Middle frontal gyrus (tissue), 1 donor: ENCODE data around the gene DNER.
"Not testable (repeated sequence)": the region's sequence is repeated elsewhere in the genome, so short reads cannot be mapped to it uniquely, and the experiment has no call there.

ENCODE experiments used
- DNase-seq: peaks from one replicate; pipeline ENCODE4 v3.0.0-alpha.2; 2015; ENCODE audit warnings: low spot score; ENCODE audit errors: extremely low spot score

The DNER gene

DNA sequence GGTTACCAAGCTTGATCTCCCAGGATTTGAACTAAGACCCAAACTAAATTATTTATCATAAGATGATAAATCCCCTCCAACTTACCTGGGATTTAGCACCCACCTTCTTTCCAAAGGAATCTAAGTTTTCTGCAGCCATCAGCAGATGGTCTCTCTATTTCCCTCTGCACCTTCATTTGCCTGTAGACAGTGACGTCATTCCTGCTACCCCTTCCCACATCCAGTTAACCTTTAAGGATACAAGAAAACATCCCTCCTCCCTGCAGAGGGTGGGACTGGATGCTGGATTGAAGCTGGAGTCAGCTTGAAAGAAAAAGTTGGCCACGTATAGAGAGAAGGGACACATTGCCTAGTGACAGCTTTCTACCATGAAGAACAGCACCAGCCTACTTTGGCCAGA lies 3.7 kb upstream of the DNER start:
- no peak for DNase-seq

DNA sequence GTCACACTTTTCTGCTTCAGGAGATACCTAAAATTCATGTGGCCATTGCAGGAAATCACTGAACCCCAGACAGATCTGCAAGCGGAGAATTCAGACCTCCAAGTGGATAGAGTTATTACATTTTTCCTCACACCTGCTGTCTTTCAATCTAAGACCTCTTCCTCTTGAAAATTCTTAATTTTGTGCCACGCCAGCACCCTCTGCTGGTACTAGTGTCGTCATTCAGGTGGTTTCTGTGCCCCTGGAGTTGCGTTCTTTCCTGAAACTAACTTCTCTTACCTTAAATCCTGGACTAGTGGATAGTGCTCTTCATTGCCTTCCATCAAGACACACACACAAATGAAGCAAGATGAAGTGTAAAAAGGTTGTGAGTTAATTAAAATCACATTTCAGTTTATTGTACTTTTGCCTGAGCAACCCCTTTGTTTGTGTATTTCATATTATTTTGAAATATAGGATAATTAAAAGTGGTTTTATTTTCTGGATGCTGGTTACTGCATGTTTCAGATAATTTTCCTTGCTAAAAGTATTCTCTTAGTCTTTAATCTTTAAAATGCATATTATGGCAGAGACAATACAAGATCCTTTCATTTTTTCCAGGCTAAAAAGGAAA lies 1.6 kb upstream of the DNER start:
- peak; percentile 33 for DNase-seq

DNA sequence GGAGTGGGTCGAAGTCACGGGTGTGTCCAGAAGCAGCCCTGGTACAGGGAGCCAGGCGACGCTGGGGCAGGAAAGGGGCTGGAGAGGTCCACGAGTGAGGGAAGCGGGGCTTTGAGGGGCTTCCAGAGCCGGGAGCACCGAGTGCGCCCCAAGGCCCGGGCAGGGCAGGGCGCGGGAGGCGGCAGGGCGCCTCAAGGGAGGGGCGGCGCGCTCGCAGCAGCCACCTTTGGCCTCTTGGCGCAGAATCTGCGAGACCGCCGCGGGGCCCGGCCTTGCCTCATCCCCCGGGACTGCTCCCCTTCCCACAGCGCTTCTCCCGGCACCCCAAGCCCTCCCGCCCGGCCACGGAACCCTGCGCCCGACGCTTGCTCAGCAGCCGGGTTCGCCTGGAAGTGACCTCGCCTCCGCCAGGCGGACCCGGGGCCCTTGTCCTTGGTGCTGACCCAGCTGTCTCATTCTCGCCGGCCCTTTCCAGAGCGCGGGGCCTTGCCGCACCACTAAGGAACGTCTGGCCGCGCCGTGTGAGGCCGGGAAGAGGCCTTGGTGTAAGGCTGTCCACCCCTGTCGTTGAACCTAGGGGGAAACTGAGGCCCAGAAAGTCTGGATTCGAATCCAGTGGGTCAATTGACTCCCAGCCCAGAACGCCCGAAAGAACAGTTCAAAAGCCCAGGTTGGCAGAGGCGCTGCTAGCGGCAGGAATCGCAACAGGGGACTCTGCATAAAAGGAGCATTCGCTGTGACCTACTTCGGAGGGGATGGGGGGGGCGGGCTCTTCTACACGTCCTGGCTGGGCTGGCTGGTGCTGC lies 584 bp upstream of the DNER start:
- no peak for DNase-seq

DNA sequence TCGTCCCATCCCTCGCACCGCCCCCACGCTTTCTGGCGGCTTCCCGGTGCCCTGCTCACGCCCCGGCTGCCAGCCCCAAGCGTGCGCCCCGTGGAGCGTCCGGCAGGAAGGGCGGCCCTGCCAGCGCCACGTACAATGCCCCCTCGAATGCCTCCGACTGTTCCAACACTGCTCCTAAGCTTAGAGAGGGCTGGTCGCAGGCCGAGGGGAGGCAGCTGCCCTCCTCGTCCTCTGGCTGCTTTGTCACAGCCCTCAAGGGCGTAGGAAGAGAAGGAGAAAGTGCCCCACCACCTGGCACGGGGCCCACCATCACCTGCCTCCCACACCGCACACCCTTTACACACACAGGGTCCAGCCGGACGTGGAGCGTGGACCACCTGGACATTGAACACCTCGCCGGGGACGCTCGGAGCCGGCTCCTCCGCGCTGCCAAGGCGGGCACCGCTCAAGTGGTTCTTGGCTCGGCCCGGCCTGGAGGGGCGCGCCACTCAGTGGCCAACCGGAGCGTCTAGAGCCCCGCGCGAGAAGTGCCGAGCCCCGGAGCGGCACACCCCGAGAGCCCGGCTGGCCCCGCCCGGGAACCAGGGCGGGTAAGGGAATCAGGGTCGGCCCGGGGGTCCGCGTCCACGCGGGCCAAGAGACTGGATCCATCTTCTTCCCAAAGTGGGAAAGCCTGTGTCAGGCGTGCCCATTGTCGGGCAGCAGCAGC lies 830 bp downstream of the DNER start:
- DNase-seq, result peak; percentile 38

DNA sequence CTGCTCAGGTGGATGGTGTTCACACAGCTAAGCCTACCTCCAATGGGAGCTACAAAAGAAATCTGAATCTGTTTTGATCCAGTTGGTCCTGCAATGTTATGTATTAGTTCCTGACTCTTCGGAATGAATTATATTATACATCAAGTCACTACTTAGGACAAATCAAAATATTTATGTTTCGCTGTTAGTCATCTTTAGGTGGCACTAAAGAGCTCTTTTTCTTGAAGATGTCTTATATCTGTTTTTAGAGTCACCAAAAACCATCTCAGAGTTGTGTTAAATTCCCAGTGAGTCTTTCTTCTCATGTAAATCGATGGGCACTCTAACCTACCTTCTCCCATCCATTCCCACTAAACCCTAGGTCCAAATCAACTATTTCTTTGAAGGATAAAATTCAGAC lies 2.2 kb downstream of the DNER start:
- no peak for DNase-seq

DNA sequence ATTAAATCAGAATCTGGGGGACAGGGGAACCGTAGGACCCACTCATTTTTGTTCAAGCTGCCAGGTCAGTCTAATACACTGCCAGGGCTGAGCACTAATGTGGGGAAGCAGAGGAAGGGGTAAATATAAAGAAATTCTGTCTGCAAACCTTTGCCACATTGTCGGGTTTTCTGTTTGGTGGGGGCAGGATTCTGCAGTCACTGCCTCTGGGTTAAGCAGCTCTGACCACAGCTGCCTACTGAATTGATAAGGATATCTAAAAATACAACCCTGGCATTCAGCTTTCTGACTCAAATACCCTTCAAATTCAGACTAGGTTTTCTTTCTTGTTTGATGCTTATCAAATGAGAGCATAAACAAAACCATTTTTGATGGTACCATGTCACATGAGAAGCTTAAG lies 6.0 kb downstream of the DNER start:
- DNase-seq, result no peak

DNA sequence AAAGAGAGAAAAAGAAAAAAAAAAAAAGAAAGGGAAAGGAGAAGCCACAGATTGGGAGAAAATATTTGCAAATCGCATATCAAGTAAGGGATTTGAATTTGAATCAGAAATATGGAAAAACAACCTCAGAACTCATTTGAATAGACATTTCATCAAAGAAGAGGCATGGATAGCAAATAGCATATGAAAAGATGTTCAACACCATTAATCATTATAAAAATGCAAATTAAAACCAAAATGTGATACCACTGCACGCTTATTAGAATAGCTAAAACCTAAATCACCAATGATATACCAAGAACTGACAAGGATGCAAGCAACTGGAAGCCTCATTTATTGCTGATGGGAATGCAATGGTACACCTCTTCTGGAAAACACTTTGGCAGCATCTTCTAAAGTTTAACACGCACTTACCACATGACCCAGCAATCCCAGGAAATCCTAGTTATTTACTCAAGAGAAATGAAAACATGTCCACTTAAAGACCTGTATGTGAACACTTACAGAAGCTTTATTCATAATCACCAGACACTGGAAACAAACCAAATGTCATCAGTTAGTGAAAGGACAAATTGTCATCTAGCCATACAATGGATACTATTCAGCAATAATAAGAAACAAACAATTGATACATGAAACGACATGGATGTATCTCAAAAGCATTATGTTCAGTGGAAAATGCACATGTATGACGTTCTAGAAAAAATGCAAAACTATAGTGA lies 10.3 kb downstream of the DNER start:
- peak; percentile 30 for DNase-seq

DNA sequence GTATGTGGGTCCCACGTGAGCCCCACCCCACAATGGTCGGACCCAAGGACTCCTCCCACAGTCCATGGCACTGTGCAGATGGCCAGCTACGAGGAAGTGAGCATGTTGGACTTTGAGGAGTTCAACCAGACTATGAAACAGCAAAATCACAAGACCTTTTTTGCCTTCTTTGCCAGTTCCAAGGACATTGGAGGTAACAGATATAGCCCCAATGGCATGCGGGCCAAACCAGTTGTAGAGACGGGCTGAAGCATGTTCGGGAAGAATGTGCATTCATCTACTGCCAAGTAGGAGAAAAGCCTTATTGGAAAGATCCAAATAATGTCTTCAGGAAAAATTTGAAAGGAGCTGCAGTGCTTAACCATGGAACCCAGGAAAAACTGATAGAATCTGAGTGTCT lies 12.6 kb downstream of the DNER start:
- no peak for DNase-seq

DNA sequence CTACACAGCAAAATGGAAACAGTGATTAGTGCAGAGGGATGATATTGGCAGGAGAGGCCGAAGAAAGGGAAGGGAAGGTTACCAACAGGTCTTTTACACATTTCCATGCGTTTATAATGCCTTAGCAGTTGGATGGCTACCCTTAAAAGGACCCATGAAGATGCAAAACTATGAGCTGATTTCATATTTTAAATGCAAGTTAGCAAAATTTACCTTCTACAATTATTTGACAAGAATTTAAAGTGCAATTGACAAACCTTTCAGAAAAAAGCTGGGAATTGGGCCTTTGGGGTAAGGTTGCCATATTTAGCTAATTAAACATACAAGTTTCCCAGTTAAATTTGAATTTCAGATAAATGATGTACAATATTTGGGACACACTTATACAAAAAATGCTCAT lies 13.3 kb downstream of the DNER start:
- no peak for DNase-seq

DNA sequence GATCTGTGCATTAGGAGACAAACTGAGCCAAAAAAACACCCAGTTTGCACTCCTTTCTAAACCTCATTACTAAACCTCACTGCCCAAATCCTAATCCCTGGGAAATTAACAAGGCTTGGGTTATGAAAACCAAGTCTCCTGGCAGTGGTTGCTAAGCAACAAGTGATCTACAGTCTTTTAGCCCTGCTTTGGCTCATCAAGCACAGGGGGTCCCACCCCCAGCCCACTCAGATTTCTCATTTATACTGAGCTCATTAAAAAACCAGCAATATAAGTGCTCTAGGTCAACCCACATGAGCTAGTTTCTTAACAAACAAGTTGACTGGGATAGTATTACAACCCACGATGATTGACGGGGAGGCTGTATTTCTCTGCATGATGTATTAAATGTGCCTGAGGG lies 18.4 kb downstream of the DNER start:
- DNase-seq, result no peak

DNA sequence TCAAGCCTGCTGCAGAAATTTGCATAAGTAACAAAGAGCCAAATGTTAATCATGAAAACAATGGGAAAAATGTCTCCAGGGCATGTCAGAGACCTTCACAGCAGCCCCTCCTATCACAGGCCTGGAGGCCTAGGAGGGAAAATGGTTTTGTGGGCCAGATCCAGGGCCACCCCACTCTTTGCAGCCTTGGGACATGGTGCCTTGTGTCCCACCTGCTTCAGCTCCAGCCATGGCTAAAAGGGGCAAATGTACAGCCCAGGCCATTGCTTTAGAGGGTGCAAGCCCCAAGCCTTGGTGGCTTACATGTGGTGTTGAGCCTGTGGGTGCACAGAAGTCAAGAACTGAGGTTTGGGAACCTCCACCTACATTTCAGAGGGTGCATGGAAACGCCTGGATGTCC lies 20.5 kb downstream of the DNER start:
- DNase-seq, result not testable (repeated sequence)

DNA sequence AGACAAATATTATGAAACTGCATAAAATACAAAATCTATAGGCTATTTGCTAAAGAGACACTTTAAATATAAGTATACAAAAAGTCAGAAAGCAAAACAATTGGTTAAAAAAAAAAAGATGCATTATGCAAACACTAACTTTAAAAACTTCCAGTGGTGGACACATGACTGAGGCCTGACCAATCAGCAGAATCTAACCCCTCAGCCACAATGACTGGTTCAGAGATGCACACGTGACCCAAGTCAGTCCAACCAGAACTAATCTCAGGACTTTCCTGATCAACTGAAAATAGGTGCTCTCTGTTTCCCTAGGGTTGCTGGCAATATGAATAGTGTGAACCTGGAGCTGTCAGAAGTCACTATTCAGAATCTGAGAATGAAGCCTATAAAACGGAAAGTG lies 22.7 kb downstream of the DNER start:
- no peak for DNase-seq

DNA sequence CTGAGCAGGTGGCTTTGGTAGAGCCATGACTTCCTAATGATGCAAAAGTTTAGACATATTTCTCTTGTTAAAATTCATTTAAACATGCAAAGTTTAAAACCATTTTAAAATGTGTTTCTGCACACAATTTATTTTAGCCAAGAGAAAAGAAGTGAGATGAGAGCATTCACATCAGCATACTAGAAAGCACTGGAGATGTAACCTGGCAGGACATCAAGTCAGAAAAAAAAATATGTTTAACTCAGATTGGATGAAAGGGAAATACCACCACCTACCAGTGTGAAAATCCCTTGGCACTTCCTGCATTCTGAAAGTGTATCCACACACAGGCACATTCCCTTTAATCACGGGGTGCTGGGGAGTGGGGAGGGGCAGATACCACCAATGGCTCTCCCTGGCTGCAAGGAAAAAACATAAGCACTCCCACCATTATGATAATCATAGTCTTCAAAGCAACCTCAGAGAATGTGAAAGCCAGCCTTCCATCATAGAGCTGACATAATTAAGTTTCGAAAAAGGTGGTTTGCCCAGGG lies 25.0 kb downstream of the DNER start:
- DNase-seq, result peak; percentile 59

DNA sequence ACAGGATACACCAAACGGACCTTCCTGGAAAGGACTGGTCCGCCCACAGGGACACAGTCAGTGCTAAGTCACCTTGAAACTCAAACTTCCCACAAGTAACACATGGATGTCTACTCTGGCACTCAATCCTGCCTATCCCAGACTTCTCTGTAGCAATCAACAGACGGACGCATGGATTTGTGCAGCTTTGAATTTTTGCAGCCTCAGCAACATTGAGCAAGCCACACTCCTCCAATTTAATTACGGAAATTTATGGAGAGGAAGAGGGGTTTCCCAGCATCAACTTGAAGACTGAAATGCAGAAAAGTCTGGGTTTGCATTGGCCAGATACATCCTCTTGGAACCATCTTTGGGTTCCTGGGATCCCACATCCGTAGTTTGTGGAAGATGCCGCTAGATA lies 26.2 kb downstream of the DNER start:
- no peak for DNase-seq

DNA sequence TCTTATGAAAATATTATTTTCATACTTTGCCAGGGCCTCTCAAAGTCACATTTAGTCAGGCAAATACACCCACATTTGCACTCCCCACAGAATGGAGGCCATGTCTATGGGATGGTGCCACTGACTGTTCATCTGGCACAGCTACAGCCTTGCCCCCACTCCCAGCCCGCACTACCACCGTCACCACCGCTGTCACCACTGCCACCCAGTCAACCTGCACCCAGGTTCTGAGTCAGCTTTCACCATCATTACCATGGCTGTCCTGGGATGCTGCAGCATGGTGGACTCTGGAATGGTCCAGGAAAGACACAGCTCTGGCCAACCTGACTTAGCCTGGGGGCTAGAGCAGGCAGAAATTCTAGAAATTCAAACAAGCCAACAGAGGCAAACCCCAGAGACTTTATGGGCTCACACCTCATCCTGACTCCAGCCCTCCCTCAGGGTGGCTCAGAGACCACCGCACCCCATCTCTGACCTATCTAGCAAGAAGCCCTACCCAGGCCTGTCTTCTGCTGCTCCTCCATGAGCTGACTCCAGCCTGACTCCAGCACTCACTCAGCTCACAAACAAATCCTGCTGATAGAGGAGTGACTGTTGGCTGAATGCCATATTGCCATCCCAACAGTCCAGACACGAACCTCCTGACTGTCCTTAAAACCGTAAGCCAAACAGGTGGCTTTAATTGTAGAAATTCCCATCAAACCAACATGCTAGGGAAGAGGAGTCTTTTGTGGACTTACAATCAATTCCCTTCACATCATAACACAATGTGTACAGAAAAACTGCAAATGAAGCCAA lies 28.0 kb downstream of the DNER start:
- DNase-seq, result no peak

DNA sequence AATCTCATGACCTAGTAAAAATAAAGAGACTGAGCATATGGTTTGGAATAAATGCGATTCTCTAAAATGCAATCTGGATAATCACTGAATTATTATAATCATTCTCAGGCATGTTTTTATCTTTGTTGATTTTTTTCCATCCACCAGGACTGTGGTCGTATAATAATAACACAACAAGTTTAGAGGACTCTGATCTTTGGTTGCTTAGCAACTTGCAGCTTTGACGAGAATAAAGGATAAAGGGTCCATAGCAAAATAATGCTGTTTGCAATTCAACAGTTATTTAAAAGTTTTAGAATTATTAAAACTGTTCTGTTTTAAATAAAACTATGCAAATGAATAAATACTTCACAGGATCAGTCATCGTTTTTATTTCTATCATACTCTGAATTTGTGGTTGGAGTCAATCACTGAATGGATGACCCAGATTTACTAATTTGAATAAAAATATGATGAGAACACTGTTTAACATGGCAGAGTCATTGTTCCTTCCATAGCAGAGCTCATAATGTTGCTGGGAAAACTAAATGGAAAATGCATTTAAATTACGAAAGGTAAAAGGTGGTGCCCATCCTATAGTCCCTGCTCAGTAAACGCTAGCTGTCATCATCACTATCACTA lies 29.3 kb downstream of the DNER start:
- DNase-seq, result no peak

DNA sequence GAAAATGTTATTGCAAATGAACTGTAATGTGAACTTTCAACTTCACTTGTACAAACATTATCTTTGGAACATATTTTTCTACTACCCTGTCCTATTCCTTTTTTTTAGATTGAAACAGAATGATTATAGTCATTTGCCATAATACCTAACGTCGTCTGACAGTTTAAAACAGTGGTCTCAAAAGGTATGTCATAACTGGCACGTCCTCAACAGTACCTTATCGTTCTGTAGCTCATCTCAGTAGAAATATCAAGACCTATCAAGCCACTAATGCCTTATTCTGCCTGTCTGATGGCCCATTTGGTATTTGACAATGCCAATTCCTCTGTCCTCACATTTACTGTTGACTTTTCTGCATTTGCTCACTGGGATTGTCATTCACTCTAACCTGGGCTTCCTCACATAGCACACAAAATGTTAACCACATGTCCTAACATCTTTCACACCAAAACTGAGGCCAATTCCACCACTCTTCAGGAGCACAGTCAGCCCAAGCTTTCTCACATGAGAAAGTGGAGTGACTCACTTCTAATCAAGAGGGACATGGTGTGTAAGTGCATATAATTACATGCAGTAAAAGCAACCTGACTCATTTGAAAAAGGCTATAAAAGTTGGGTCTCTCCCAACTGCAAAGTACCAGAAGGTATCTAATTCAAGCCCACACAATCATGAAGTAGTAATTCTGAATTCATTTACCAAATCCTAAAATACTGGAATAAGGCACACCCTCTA lies 34.8 kb downstream of the DNER start:
- no peak for DNase-seq

DNA sequence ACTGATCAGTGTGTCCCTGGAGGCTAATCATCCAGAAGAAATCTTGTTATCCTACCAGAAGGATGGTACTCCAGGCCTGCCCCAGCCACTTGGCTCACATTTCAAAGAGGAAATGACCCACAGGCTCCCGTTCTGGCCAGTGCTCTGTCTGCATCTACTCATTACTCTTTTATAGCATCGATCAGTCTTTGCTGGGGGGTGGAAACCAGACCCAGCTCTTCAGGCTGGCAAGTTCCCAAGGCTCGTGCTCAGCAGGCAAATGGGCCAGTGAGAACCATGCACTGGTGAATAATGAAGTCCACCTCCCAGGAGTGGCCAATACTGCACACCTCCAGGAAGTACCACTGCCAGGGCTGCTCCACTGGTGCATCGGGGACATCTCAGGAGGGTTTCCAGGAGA lies 38.8 kb downstream of the DNER start:
- DNase-seq, result no peak

DNA sequence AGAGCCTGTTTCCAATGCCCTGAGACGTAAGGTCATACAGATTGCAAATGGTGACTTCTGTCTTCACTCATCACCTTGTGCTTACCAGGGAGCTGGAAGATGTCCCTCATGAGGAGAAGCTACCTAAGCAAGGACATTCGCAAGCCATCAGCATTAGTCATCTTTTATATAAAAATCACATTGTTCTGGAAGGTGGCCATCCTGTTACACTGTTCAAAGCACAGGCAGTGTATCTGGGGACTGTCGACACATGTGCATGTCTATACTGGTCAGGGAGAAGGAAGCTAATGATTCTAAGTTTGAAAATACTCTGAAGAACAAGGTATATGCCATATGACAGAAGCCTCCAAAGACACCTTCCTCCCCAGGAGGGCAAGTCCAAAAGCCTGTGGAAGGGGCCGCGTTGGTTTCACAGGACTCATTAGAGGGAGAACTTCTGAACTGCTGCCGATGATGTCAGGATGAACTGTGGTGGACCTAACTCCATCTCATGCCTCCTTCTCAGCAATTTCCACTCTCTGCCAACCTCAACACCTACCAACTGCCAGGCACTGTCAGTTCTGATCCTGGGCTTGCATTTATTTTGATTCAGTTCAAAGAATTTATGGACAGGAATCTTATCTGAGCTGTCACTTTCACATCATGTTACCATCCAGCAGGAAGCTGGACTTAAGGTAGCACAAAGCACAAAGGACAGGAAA lies 39.4 kb downstream of the DNER start:
- DNase-seq, result no peak
